ENCODE results near the gene CTAGE4.
"Not testable (repeated sequence)": the region's sequence is repeated elsewhere in the genome, so short reads cannot be mapped to it uniquely, and the experiment has no call there.

Gene CTAGE4

DNA sequence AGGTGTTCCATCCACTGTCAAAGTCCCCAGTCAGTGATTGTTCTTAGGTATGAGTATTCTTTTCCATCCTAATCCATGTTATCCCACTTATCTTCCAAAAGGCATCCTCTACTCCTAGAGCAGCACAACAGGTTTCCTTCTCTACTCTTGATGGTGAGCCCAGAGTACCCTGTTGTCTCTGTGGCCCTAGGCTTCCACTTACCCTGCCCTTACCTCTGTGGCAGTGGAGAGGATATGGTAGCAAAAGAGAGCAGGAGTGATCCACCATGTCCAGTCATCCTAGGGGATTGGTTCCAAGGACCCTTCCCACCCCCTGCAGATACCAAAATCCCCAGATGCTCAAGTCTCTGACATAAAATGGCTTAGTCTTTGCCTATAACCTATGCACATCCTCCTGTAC lies 33.9 kb downstream of the CTAGE4 start:
- DNase-seq, result not testable (repeated sequence)

DNA sequence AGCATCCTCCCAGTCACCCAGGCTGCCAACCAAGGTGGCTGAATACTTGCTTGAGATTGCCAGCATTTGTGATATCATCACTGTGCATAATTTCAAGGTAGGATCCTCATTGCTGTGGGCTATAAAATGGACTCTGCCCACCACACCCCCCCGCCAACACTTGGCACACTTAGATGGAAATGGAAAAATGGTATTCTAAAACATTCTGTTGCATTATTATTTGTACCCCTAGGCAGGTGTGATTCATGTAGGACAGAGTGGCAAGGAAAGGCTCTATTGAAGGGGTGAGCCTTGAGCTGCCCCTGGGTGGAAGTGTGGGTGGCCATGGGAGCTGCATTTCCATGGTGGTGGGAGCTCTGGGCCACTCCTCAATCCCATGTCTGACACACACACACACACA lies 35.3 kb downstream of the CTAGE4 start:
- not testable (repeated sequence) for DNase-seq

- DNase-seq, result not testable (repeated sequence)
Measured at GRCh38 chr7:144219149-144219548, 35.9 kb downstream of the CTAGE4 start.

- not testable (repeated sequence) for DNase-seq
Measured at GRCh38 chr7:144220531-144220930, 37.3 kb downstream of the CTAGE4 start.

DNA sequence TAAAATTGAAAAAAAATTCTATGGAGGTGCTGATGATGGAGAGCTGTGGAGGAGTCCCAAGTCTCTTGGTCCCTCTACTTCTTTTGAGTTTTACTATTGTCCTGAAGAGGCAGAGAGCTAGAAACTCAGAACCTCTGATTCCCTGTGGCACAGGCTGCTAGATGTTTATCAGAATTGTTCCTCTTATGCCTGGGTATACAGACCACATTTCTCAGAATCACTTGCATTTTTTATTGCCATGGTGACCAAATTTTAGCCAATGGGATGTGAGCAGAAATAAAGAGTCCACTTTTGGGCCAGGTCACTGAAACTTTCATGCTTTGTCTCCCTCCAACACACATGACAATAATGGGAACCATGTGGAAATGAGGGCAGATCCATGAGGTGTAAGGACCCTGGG lies 40.4 kb downstream of the CTAGE4 start:
- DNase-seq, result not testable (repeated sequence)

- DNase-seq, result not testable (repeated sequence)
Measured at GRCh38 chr7:144226866-144227265, 43.6 kb downstream of the CTAGE4 start.

DNA sequence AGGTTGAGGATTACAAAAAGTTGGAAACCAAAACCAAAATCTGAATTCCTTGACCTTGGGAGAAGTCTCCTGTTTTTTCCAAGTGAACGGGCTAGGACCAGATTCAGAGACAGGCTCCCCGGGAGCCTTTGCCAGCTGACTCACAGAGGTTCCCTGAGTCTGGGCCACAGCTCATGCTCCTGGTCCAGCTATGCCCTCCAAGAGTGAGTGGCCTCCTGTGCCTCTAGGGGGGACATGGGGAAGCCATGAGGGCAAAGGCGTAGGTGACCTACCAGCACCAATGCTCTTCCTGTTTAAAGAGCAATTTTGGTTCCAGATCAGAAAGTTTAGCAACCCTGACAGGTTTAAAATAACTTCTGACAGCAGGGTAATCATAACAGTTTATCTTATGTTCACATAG lies 45.5 kb downstream of the CTAGE4 start:
- DNase-seq, result not testable (repeated sequence)

GRCh38 chr7:144231027-144231426 lies 47.8 kb downstream of the CTAGE4 start:
- DNase-seq, result not testable (repeated sequence)

DNA sequence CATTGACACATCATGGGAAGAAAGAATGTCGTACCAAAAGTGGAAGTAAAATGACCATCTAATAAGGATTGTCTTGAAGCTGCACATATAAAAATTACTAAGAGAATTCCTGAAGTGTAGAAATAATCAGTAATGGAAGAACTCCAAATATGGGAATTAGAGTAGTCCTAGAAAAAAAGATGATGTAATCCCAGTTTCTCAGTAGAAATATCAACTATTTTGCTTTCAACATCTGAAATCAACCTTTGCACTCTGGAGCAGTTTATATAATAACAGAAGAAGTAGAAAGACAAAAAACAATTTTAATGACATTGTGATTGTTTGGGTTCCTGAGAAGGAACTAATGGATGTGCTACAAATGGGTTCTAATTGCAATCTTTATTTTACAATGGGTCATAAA lies 49.8 kb downstream of the CTAGE4 start:
- DNase-seq, result not testable (repeated sequence)
